ENCODE data around the gene TMEM187. TPM values are rescaled to one million over a fixed set of nuclear protein-coding genes. Genes with fewer than 3 reads are reported as not detected.
A peak's percentile ranks its signal among the peaks of the same experiment; 100 is the strongest.

The TMEM187 gene
- total and polyA plus RNA-seq, 2 donors (not counting 3 experiments of a cell fraction or from before 2014, with no cell fraction given) = 2.6 to 15.7 TPM

DNA sequence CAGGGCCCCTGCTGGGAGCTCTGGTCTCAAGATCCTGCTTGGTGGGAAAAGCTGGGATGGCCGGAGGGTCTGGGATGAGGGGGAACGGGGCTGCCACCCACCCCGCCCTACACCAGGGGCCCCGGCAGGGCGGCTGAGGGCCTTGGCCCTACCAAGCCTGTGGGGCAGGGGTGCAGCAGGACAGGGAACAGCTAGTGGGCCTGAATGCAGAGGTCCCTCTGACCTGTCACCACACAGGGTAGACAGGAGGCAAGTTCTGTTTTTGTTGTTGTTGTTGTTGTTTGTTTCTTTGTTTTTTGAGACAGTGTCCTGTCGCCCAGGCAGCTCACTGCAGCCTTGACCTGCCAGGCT lies 27.8 kb upstream of the TMEM187 start:
- H3K9me1 ChIP-seq (replicated peaks; ENCODE audit: control insufficient read depth, extremely low read depth, insufficient read depth, low read length) = no peaks in the 10 kb centered on the region
- BruUV-seq (replicated peaks) = no TSS peak
- H3K4me1 ChIP-seq (ENCODE audit: control insufficient read depth, extremely low read depth, insufficient read depth, low read length) = peaks cover 24% of the 10 kb centered on the region
- no peaks in the 10 kb centered on the region for H3K36me3 ChIP-seq (ENCODE audit: control insufficient read depth in 2 of 2, extremely low read depth in 1 of 2, insufficient read depth in 2 of 2, low read length in 2 of 2)
- no peak overlapping the region for H3K4me2 ChIP-seq (ENCODE audit: insufficient read depth, low read length)
- intact Hi-C loops (cut with micrococcal nuclease) (no loop called here), dilution Hi-C loops (cut with MboI; ENCODE audit: extremely low pct_ligation_motif_present, low sequenced_read_pairs) (no loop called here)
- H3K79me2 ChIP-seq (ENCODE audit: control insufficient read depth, insufficient read depth, low read length) = no peaks in the 10 kb centered on the region
- DNase-seq (ENCODE audit: low read depth, low spot score) (no peak), FAIRE-seq (no peak)
- no peaks in the 10 kb centered on the region for H4K20me1 ChIP-seq (replicated peaks; ENCODE audit: control insufficient read depth, extremely low read depth, insufficient read depth, low read length)
- no peaks in the 10 kb centered on the region for H3K9me3 ChIP-seq (replicated peaks; ENCODE audit: control insufficient read depth, insufficient read depth, low read length)
- no peak overlapping the region for H3K4me3 ChIP-seq (replicated peaks in 1 of 3; ENCODE audit: insufficient read depth in 1 of 3, low read depth in 1 of 3, low read length in 3 of 3)
- no peaks in the 10 kb centered on the region for H3K27me3 ChIP-seq (ENCODE audit: control insufficient read depth in 2 of 2, insufficient read depth in 2 of 2, low read length in 2 of 2)
- POLR2A ChIA-PET = interaction anchor here (0.7 to 1.1 kb wide), 2 partner anchors 9 to 218 kb away, joined by 6 read pairs; no protein-coding TSS in a partner anchor
- CTCF ChIA-PET = interaction anchor here (1.1 to 9.4 kb wide), 3 partner anchors 8 to 69 kb away, joined by 3 to 253 read pairs (median 4); partner anchors contain the start of gene ARHGAP4
- H3K27ac ChIP-seq (ENCODE audit: insufficient read depth, low read depth, low read length) = no peak overlapping the region
- H2AFZ ChIP-seq (ENCODE audit: low read depth, low read length) = no peak overlapping the region
- TF ChIP-seq FOS (IDR thresholded peaks at IDR 0.05; ENCODE audit: borderline replicate concordance, insufficient read depth, low read length) = no peak
- no peak for TF ChIP-seq POLR2A (IDR thresholded peaks at IDR 0.05; ENCODE audit: low read depth, low read length)
- TF ChIP-seq JUN (IDR thresholded peaks at IDR 0.05; ENCODE audit: borderline replicate concordance, insufficient read depth, insufficient read length, low read depth) = no peak
- TF ChIP-seq GATA2 (IDR thresholded peaks at IDR 0.05; ENCODE audit: insufficient read depth, insufficient read length, low read depth, low read length) = no peak
- no peak for TF ChIP-seq MYC (IDR thresholded peaks at IDR 0.05; ENCODE audit: low read depth, low read length)
- no peak overlapping the region for H3K9ac ChIP-seq (replicated peaks; ENCODE audit: extremely low read depth, insufficient read depth, low read length)

DNA sequence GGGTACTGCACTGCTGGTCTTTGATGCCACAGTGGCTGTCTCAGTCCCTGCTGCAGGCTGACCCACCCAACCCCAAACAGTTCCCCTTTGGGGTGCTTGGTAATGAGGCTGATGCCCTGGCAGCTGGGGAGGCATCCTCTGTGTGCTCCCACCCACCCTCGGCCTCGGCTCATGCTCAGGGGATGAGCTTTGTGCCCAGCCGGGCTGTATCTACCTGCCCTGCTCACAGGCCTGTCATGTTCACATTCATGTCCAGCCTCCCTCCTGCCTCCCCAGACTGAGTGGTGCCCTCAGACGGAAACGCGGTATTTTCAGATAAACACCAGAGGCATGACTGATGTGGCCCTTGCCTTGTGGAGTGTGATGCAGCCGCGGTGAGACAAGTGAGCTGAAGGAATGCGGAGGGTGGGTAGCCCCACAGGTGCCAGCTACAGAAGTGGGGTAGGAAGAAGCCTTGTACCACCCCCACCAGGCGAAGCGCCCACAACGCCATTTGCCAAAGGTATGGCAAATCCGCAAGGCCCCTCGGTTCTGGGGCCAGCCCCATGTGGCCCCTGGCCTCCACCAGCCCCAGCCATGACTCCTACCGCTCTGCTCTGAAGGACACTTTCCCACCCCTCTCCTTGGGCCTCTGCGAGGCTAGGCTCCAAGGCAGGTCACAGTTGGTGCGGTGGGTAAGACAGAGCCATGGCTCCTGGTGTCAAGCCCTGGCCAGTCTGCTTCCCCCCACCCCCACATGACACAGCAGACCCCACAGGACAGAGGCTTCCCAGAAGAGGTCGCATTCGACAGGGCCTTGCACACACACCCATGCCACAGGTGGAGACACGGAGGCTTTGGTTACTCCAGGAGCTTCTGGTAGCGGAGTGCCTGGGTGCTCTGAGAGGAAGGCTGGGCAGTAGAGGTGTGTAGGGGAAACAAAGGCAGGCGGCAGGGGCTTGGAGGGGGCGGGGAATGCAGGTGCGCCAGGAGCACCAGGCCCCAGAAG lies 26.3 kb upstream of the TMEM187 start:
- H3K27ac ChIP-seq (ENCODE audit: insufficient read depth, low read depth, low read length) = no peak overlapping the region
- CTCF ChIA-PET = interaction anchor here (0.9 to 9.4 kb wide), 11 partner anchors 10 to 187 kb away, joined by 3 to 253 read pairs (median 6); partner anchors contain the start of genes ARHGAP4, IDH3G, PLXNB3 and SRPK3
- peaks cover 2% of the 10 kb centered on the region for H3K79me2 ChIP-seq (ENCODE audit: control insufficient read depth, insufficient read depth, low read length)
- POLR2A ChIA-PET = no interaction called here
- H3K9ac ChIP-seq (replicated peaks; ENCODE audit: extremely low read depth, insufficient read depth, low read length) = no peak overlapping the region
- H3K36me3 ChIP-seq (ENCODE audit: control insufficient read depth in 2 of 2, extremely low read depth in 1 of 2, insufficient read depth in 2 of 2, low read length in 2 of 2) = peaks cover 6 to 8% of the 10 kb centered on the region in 2 experiments
- DNase-seq (ENCODE audit: low read depth, low spot score) = no peak
- H2AFZ ChIP-seq (ENCODE audit: low read depth, low read length) = no peak overlapping the region
- no peak overlapping the region for H3K4me3 ChIP-seq (replicated peaks in 1 of 3; ENCODE audit: insufficient read depth in 1 of 3, low read depth in 1 of 3, low read length in 3 of 3)
- H3K9me3 ChIP-seq (replicated peaks; ENCODE audit: control insufficient read depth, insufficient read depth, low read length) = no peaks in the 10 kb centered on the region
- peaks cover 32% of the 10 kb centered on the region for H3K4me1 ChIP-seq (ENCODE audit: control insufficient read depth, extremely low read depth, insufficient read depth, low read length)
- no TSS peak for BruUV-seq (replicated peaks)
- no peaks in the 10 kb centered on the region for H3K27me3 ChIP-seq (ENCODE audit: control insufficient read depth in 2 of 2, insufficient read depth in 2 of 2, low read length in 2 of 2)
- FAIRE-seq = peak; percentile 24
- H3K9me1 ChIP-seq (replicated peaks; ENCODE audit: control insufficient read depth, extremely low read depth, insufficient read depth, low read length) = no peaks in the 10 kb centered on the region
- H4K20me1 ChIP-seq (replicated peaks; ENCODE audit: control insufficient read depth, extremely low read depth, insufficient read depth, low read length) = no peaks in the 10 kb centered on the region
- TF ChIP-seq FOS (IDR thresholded peaks at IDR 0.05; ENCODE audit: borderline replicate concordance, insufficient read depth, low read length) (no peak), GATA2 (IDR thresholded peaks at IDR 0.05; ENCODE audit: insufficient read depth, insufficient read length, low read depth, low read length) (no peak), MYC (IDR thresholded peaks at IDR 0.05; ENCODE audit: low read depth, low read length) (no peak), JUN (IDR thresholded peaks at IDR 0.05; ENCODE audit: borderline replicate concordance, insufficient read depth, insufficient read length, low read depth) (no peak), EZH2 (IDR thresholded peaks at IDR 0.05; ENCODE audit: borderline replicate concordance, low read depth, low read length, severe bottlenecking) (no peak), POLR2AphosphoS5 (IDR thresholded peaks at IDR 0.05; ENCODE audit: insufficient read depth, low read depth, low read length) (no peak), POLR2A (IDR thresholded peaks at IDR 0.05; ENCODE audit: low read depth, low read length) (no peak)
- TF ChIP-seq, protein P1, sequence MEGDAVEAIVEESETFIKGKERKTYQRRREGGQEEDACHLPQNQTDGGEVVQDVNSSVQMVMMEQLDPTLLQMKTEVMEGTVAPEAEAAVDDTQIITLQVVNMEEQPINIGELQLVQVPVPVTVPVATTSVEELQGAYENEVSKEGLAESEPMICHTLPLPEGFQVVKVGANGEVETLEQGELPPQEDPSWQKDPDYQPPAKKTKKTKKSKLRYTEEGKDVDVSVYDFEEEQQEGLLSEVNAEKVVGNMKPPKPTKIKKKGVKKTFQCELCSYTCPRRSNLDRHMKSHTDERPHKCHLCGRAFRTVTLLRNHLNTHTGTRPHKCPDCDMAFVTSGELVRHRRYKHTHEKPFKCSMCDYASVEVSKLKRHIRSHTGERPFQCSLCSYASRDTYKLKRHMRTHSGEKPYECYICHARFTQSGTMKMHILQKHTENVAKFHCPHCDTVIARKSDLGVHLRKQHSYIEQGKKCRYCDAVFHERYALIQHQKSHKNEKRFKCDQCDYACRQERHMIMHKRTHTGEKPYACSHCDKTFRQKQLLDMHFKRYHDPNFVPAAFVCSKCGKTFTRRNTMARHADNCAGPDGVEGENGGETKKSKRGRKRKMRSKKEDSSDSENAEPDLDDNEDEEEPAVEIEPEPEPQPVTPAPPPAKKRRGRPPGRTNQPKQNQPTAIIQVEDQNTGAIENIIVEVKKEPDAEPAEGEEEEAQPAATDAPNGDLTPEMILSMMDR (IDR thresholded peaks at IDR 0.05; ENCODE audit: extremely low read depth in 1 of 2, insufficient read depth in 1 of 2, low read depth in 1 of 2, low read length in 2 of 2) = no peak
- TF ChIP-seq, protein P2, sequence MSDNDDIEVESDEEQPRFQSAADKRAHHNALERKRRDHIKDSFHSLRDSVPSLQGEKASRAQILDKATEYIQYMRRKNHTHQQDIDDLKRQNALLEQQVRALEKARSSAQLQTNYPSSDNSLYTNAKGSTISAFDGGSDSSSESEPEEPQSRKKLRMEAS (IDR thresholded peaks at IDR 0.05; ENCODE audit: insufficient read depth, insufficient read length) = no peak
- dilution Hi-C loops (cut with MboI; ENCODE audit: extremely low pct_ligation_motif_present, low sequenced_read_pairs) = no loop called here
- no peak overlapping the region for H3K4me2 ChIP-seq (ENCODE audit: insufficient read depth, low read length)
- intact Hi-C loops (cut with micrococcal nuclease) = no loop called here

Measured in endothelial cell of umbilical vein (primary cell).